GM18498 (cell line): Measurements from ENCODE around the gene LHX8.
"Not testable (repeated sequence)": the region's sequence is repeated elsewhere in the genome, so short reads cannot be mapped to it uniquely, and the experiment has no call there.

Experiments used
- ATAC-seq: cut with Tn5 transposase; IDR thresholded peaks from one replicate; pipeline ENCODE4 v1.9.1; 2021; ENCODE audit warnings: mild to moderate bottlenecking, moderate library complexity; ENCODE audit not compliant: unreplicated experiment

LHX8 gene

GRCh38 chr1:75133750-75134646 is at the start of gene LHX8:
Gene LHX8 (plus strand): TSS chr1:75134388. CDS start chr1:75136615, 2,227 bp downstream.
- ATAC-seq = no peak

- peak; percentile 52 for ATAC-seq
Observed at GRCh38 chr1:75085931-75086330, 48.3 kb upstream of the LHX8 start.

GRCh38 chr1:75087278-75087677 is 46.9 kb upstream of the LHX8 start:
- ATAC-seq = no peak

- ATAC-seq = no peak
Observed at GRCh38 chr1:75092141-75092540, 42.0 kb upstream of the LHX8 start.

GRCh38 chr1:75097654-75098053 is 36.5 kb upstream of the LHX8 start:
- no peak for ATAC-seq

GRCh38 chr1:75099581-75099980 is 34.6 kb upstream of the LHX8 start:
- no peak for ATAC-seq

GRCh38 chr1:75100481-75101092 is 33.6 kb upstream of the LHX8 start:
- no peak for ATAC-seq

GRCh38 chr1:75112362-75112951 is 21.7 kb upstream of the LHX8 start:
- ATAC-seq = not testable (repeated sequence)

GRCh38 chr1:75115654-75116053 is 18.5 kb upstream of the LHX8 start:
- no peak for ATAC-seq

GRCh38 chr1:75123756-75124155 is 10.4 kb upstream of the LHX8 start:
- ATAC-seq = no peak

GRCh38 chr1:75124510-75124909 is 9.7 kb upstream of the LHX8 start:
- no peak for ATAC-seq

- no peak for ATAC-seq
Observed at GRCh38 chr1:75125161-75125726, 8.9 kb upstream of the LHX8 start.

- ATAC-seq = no peak
Observed at GRCh38 chr1:75126611-75127101, 7.5 kb upstream of the LHX8 start.

- no peak for ATAC-seq
Observed at GRCh38 chr1:75127916-75128717, 6.1 kb upstream of the LHX8 start.

- no peak for ATAC-seq
Observed at GRCh38 chr1:75129660-75129982, 4.6 kb upstream of the LHX8 start.

- ATAC-seq = no peak
Observed at GRCh38 chr1:75129983-75130789, 4.0 kb upstream of the LHX8 start.

GRCh38 chr1:75130865-75131564 is 3.2 kb upstream of the LHX8 start:
- ATAC-seq = no peak

GRCh38 chr1:75131565-75132241 is 2.5 kb upstream of the LHX8 start:
- no peak for ATAC-seq
